ENCODE results near the gene SLC22A23. TPM values are rescaled to one million over a fixed set of nuclear protein-coding genes. Genes with fewer than 3 reads are reported as not detected.

Gene SLC22A23
- total RNA-seq, 1 donor = 9.0 TPM

DNA sequence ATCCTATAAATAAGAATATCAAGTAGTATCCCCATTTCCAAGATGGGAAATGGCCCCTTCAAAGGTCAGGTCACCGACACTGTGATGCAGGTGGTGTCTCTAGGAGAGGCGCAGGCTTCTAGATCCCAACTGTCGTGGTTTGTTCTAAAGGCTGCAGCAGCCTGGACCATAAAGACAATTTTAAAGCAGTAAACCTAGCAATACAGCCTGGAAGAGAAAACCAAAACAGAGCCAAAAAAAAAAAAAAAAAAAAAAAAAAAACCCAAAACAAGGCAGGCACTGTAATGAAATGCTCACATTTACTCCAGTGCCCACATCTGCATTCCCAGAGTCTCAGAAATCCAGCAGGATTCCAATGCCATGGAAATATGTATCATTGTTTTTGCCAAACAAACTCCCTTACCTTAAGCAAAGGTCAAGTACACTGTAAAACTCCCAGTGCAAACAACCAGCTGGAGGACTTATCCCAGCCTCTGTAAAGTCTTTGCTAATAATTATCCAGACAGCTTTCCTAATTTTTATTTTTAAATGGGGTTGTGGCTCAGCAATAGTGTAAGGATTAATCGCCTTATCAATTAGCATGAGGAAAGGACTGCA is 99.9 kb downstream of the SLC22A23 start:
- DNase-seq (ENCODE audit: low read depth) = peak; percentile 33
- no peak overlapping the region for H3K4me3 ChIP-seq (ENCODE audit: low read depth, low read length)
- TF ChIP-seq, protein P1, sequence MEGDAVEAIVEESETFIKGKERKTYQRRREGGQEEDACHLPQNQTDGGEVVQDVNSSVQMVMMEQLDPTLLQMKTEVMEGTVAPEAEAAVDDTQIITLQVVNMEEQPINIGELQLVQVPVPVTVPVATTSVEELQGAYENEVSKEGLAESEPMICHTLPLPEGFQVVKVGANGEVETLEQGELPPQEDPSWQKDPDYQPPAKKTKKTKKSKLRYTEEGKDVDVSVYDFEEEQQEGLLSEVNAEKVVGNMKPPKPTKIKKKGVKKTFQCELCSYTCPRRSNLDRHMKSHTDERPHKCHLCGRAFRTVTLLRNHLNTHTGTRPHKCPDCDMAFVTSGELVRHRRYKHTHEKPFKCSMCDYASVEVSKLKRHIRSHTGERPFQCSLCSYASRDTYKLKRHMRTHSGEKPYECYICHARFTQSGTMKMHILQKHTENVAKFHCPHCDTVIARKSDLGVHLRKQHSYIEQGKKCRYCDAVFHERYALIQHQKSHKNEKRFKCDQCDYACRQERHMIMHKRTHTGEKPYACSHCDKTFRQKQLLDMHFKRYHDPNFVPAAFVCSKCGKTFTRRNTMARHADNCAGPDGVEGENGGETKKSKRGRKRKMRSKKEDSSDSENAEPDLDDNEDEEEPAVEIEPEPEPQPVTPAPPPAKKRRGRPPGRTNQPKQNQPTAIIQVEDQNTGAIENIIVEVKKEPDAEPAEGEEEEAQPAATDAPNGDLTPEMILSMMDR (IDR thresholded peaks at IDR 0.05; ENCODE audit: insufficient read depth, low read length) = no peak

DNA sequence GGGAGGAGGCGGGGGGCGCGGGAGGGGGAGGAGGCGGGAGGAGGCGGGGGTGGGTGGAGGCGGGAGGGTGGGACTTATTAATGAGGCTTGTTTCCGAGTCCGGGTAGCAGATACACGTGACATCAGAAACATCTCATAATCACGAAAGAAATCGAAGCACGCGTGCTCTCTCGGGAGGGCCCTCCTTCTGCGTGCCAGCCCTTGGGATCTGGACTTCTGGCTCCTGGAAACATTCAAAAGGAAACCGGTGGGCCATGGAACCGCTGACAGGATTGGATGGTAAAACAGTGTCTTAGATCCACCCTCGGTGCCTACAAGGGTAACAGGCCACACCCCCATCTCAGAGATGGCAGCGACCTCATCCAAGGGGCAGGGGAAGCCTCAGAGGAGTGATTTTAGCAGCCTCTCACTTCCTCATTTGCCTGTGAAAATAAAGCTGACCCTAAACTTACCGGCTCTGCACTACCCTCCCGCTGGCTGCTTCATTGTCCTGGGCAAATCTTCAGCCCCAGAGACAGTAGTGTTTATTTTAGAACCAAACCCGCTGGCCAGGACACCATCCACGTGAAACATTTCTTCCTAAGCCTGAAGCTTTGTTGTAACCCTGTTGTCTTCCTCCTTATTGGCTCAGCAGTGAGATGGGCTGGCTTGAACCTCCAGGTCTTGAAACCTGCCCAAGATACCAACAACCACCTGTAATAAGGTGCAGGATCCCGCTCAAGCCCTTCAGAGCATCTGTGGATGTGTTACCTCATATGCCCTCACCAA is 100.6 kb downstream of the SLC22A23 start:
- TF ChIP-seq, protein P1 (IDR thresholded peaks at IDR 0.05; ENCODE audit: insufficient read depth, low read length) = no peak
- peak overlapping the region; percentile 54 for H3K4me3 ChIP-seq (ENCODE audit: low read depth, low read length)
- DNase-seq (ENCODE audit: low read depth) = peak; percentile 82

DNA sequence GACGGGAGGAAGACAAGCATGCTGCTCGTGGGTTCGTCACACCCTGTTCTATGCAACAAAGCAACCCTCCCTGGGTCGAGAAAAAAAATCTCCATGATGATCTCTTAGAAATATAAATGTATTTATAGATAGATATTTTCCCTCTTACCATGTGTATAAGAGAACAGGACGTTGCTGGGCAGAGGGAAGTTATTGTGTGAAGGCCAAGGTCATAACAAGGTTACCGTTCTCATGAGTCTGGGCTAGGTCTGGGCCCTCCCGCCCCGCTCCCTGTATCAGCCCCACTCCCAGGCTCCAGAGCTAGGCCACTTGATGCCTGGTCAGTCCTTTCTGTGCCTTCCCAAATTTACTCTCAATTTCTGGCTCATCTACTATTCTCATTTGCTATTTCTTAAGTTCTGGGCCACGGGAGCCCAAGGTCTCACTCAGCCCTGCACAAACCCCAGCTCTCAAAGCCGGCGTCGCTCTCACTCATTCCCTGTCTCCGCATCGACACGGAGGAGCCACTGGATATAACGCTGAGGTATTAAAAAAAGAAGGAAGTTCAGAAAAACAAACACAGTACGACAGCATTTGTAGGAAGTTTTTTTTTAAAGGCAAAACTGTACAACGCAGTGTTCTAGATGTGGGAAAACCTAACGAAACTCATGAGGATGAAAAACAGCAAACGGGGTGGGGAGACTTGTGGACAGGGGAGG is 101.3 kb downstream of the SLC22A23 start:
- peak overlapping the region; percentile 26 for H3K4me3 ChIP-seq (ENCODE audit: low read depth, low read length)
- TF ChIP-seq, protein P1 (IDR thresholded peaks at IDR 0.05; ENCODE audit: insufficient read depth, low read length) = no peak
- DNase-seq (ENCODE audit: low read depth) = no peak

DNA sequence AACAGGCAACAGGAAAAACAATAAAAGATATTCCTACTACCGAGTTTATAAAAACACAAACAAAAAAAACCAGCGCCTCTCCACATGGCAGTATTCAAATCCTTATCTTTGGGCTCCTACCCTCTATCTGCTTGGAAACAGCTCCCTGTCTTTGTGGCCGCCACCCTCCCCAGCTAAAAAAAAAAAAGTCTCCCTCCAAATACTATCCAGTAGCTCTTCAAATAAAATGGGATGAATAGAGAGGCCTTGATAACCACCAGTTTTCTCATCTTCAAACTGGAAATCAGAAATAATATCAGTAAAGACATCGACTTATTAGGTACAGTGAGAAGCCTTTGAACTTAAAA is 101.9 kb downstream of the SLC22A23 start:
- DNase-seq (ENCODE audit: low read depth) = no peak
- H3K4me3 ChIP-seq (ENCODE audit: low read depth, low read length) = no peak overlapping the region
- TF ChIP-seq, protein P1 (IDR thresholded peaks at IDR 0.05; ENCODE audit: insufficient read depth, low read length) = no peak

DNA sequence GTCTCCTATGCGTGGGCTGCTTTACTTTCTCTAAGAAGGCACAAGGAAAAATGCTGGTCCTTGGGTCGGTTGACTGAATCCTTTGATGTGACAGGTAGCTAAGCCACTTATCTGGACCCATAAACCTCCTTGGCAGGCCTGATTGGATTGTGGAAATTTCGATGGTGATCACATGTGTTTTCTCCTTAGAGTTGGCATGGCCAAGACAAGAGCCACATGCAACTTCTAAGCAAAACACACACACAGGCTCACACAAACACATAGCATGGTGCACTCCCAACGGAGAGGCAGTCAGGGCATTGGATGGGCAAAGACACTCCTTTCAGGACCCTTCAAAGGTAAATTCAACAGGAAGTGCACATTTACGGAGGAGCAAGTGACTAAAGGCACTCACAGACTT is 102.9 kb downstream of the SLC22A23 start:
- TF ChIP-seq, protein P1 (IDR thresholded peaks at IDR 0.05; ENCODE audit: insufficient read depth, low read length) = no peak
- H3K4me3 ChIP-seq (ENCODE audit: low read depth, low read length) = no peak overlapping the region
- no peak for DNase-seq (ENCODE audit: low read depth)

DNA sequence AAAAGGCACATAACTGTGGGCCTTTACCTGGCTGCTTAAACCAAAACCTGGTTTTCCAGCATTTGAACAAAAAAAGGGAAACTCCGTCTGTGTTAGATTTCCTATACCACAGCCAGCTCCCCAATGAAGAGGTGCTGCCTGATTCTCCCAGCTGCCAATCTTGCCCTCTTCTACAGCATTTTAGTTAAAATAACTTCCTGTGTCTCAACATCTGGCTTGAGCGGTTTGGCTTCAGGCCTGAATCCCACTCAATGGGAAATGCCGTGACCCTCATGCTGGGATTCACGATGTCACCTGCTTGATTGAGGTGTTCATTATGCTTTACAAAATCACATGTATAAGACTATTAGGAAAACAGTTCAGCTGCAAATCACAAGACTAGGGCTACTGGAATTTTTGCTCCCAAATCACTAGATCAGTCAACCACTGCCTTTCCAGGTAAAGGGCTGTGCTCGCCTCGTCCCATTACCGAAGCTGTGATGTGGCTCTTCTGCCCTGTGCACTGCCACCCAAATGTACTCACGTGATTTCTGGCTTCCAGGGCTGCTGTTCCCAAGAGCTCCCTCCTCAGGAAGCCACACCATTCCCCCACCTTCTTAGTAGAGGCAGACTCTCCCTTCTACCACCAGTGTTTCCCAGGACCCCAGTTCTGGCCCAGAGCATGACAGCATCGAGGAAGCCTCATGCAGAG is 103.5 kb downstream of the SLC22A23 start:
- TF ChIP-seq, protein P1 (IDR thresholded peaks at IDR 0.05; ENCODE audit: insufficient read depth, low read length) = no peak
- no peak overlapping the region for H3K4me3 ChIP-seq (ENCODE audit: low read depth, low read length)
- DNase-seq (ENCODE audit: low read depth) = no peak

Measured in fibroblast of the aortic adventitia (primary cell).